Measurements from ENCODE around the gene SNED1.

GRCh38 chr2:241018051-241018891, 19.9 kb downstream of the SNED1 start:
- TF ChIP-seq TAF1 (IDR thresholded peaks at IDR 0.05; ENCODE audit: borderline replicate concordance, insufficient read depth, low read length) (no peak), SIN3A (IDR thresholded peaks at IDR 0.05; ENCODE audit: borderline replicate concordance, insufficient read depth, low read length) (no peak), REST (IDR thresholded peaks at IDR 0.05; ENCODE audit: insufficient read depth in 1 of 2, low read depth in 2 of 2, low read length in 2 of 2) (no peak), FOXP2 (optimal IDR thresholded peaks at IDR 0.05; ENCODE audit: borderline replicate concordance, extremely low read depth, extremely low read length, insufficient read depth) (no peak), POLR2AphosphoS5 (IDR thresholded peaks at IDR 0.05; ENCODE audit: low read depth, low read length) (no peak)
